GM23338 (cell line): Measurements from ENCODE around the gene PLEKHG4B. TPM values are rescaled to one million over a fixed set of nuclear protein-coding genes. Genes with fewer than 3 reads are reported as not detected.

Experiments
- ATAC-seq: fragments of 200-7000 bp; cut with Tn5 transposase; 3 replicates; pipeline ENCODE4 v1.9.1; 2020
- DNase-seq: peaks from one replicate; pipeline ENCODE4 v3.0.0-alpha.2; 2015; ENCODE audit warnings: low spot score
- H2AFZ ChIP-seq: fragments of 200-600 bp; sonication (generic); 2 replicates; pipeline ENCODE4 v1.8.0; 2016; ENCODE audit warnings: antibody characterized with exemption, mild to moderate bottlenecking, moderate library complexity
- H3F3A ChIP-seq: fragments of 200-600 bp; sonication (generic); replicated peaks from 2 replicates; pipeline ENCODE4 v1.8.0; 2017; ENCODE audit warnings: antibody characterized with exemption, mixed run types, low read depth
- H3K27ac ChIP-seq: fragments of 200-600 bp; sonication (generic); 2 replicates; pipeline ENCODE4 v1.6.1; 2016; ENCODE audit warnings: low read depth
- H3K27me3 ChIP-seq: fragments of 200-600 bp; sonication (generic); 2 replicates; pipeline ENCODE4 v1.8.0; 2016; ENCODE audit warnings: mild to moderate bottlenecking, mixed run types, moderate library complexity; ENCODE audit not compliant: insufficient read depth
- H3K36me3 ChIP-seq: fragments of 200-600 bp; sonication (generic); 2 replicates; pipeline ENCODE4 v1.8.0; 2016; ENCODE audit warnings: mild to moderate bottlenecking; ENCODE audit not compliant: insufficient read depth
- H3K4me1 ChIP-seq: fragments of 200-600 bp; sonication (generic); 2 replicates; pipeline ENCODE4 v1.8.0; 2016; ENCODE audit warnings: mild to moderate bottlenecking, moderate library complexity; ENCODE audit not compliant: insufficient read depth
- H3K4me2 ChIP-seq: fragments of 200-600 bp; sonication (generic); 2 replicates; pipeline ENCODE4 v1.7.1; 2017; ENCODE audit warnings: mixed run types
- H3K4me3 ChIP-seq: fragments of 200-600 bp; sonication (generic); 2 replicates; pipeline ENCODE4 v1.6.1; 2016; ENCODE audit warnings: mixed run types
- H3K79me2 ChIP-seq: fragments of 200-600 bp; sonication (generic); replicated peaks from 2 replicates; pipeline ENCODE4 v1.8.0; 2017; ENCODE audit warnings: mild to moderate bottlenecking; ENCODE audit not compliant: insufficient read depth
- H3K9me2 ChIP-seq: fragments of 200-600 bp; sonication (generic); 2 replicates; pipeline ENCODE4 v1.8.0; 2017; ENCODE audit not compliant: insufficient read depth
- H4K20me1 ChIP-seq: fragments of 200-600 bp; sonication (generic); replicated peaks from 2 replicates; pipeline ENCODE4 v1.8.0; 2017; ENCODE audit warnings: mild to moderate bottlenecking; ENCODE audit not compliant: insufficient read depth
- H3K27ac Mint-ChIP-seq: 2 replicates; pipeline ENCODE4 v1.8.0; 2020; ENCODE audit warnings: inconsistent platforms, mild to moderate bottlenecking, moderate library complexity, mixed read lengths
- H3K27me3 Mint-ChIP-seq: 3 replicates; pipeline ENCODE4 v1.8.0; 2022; ENCODE audit warnings: low read depth, mild to moderate bottlenecking, moderate library complexity, mixed read lengths, inconsistent platforms; ENCODE audit not compliant: insufficient read depth, poor library complexity
- H3K36me3 Mint-ChIP-seq: 3 replicates; pipeline ENCODE4 v1.8.0; 2021; ENCODE audit warnings: low read depth, mild to moderate bottlenecking, inconsistent platforms, moderate library complexity, mixed read lengths
- H3K4me1 Mint-ChIP-seq: 3 replicates; pipeline ENCODE4 v1.8.0; 2020; ENCODE audit warnings: mild to moderate bottlenecking, inconsistent platforms, mixed read lengths
- H3K4me3 Mint-ChIP-seq: 3 replicates; pipeline ENCODE4 v1.8.0; 2021; ENCODE audit warnings: moderate library complexity, mild to moderate bottlenecking, inconsistent platforms, mixed read lengths
- H3K9me3 Mint-ChIP-seq: 3 replicates; pipeline ENCODE4 v1.8.0; 2020; ENCODE audit warnings: moderate library complexity, mild to moderate bottlenecking, inconsistent platforms, mixed read lengths
- CREB1 ChIP-seq: fragments of 250-450 bp; sonication (Bioruptor Pico); IDR thresholded peaks from 2 replicates; pipeline ENCODE4 v1.5.0; 2020; ENCODE audit warnings: low read depth, mild to moderate bottlenecking, moderate library complexity
- ETS1 ChIP-seq: IDR thresholded peaks from 2 replicates; pipeline ENCODE4 v1.6.1; 2016; ENCODE audit warnings: antibody characterized with exemption
- JUNB ChIP-seq: IDR thresholded peaks from one replicate; pipeline ENCODE4 v1.6.1; 2016; ENCODE audit warnings: antibody characterized with exemption; ENCODE audit not compliant: unreplicated experiment
- NANOG ChIP-seq: IDR thresholded peaks from 2 replicates; pipeline ENCODE4 v1.6.1; 2016; ENCODE audit warnings: antibody characterized with exemption, borderline replicate concordance
- POLR2AphosphoS5 ChIP-seq: IDR thresholded peaks from 2 replicates; pipeline ENCODE4 v1.6.1; 2016; ENCODE audit warnings: antibody characterized with exemption, low read depth
- REST ChIP-seq: IDR thresholded peaks from one replicate; pipeline ENCODE4 v1.6.1; 2018; ENCODE audit warnings: antibody characterized with exemption; ENCODE audit not compliant: unreplicated experiment
- STAT1 ChIP-seq: IDR thresholded peaks from one replicate; pipeline ENCODE4 v1.6.1; 2016; ENCODE audit warnings: antibody characterized with exemption; ENCODE audit not compliant: unreplicated experiment
- ZNF114 ChIP-seq: fragments of 250-450 bp; sonication (Bioruptor Pico); IDR thresholded peaks from 2 replicates; pipeline ENCODE4 v1.5.0; 2020; ENCODE audit warnings: mild to moderate bottlenecking, moderate library complexity
- ZNF462 ChIP-seq: fragments of 250-450 bp; sonication (Bioruptor Pico); IDR thresholded peaks from 2 replicates; pipeline ENCODE4 v1.5.0; 2020; ENCODE audit warnings: mild to moderate bottlenecking, moderate library complexity
- polyA plus RNA-seq: library from polyadenylated mRNA; unstranded; fragments of >200 nt; fragmentation: Nextera tagmentation; extraction: Ambion mirVana; gene quantifications from 2 replicates; pipeline ENCODE4 v1.2.1, GENCODE V29; 2016
- total RNA-seq: library from RNA; depleted of rRNA; stranded (reverse); fragments of >200 nt; shearing (Covaris generic); gene quantifications from 2 replicates; pipeline ENCODE4 v1.2.3, GENCODE V29; 2014

The PLEKHG4B gene
- total and polyA plus RNA-seq, 2 experiments from 2014 or later = 33.5 to 54.8 TPM

- H3K4me3 ChIP-seq = no peak overlapping the region
These were observed 12.1 kb upstream of the PLEKHG4B start for GRCh38 chr5:79821-80220.

More at GRCh38 chr5:79821-80220, 12.1 kb upstream of the PLEKHG4B start:
- DNase-seq = no peak
- Mint-ChIP-seq H3K36me3 (no peaks in the 10 kb centered on the region; the same call in 2 of the 3 replicates), H3K27ac (no peak overlapping the region), H3K27me3 (peaks cover 18% of the 10 kb centered on the region), H3K4me3 (no peak overlapping the region), H3K4me1 (peaks cover 47% of the 10 kb centered on the region), H3K9me3 (no peaks in the 10 kb centered on the region)
- Histone ChIP-seq H3K79me2 (no peaks in the 10 kb centered on the region), H3K4me1 (peaks cover 18% of the 10 kb centered on the region), H3F3A (peaks cover 8% of the 10 kb centered on the region), H3K27ac (no peak overlapping the region), H4K20me1 (no peaks in the 10 kb centered on the region), H3K4me2 (no peak overlapping the region), H3K9me2 (no peaks in the 10 kb centered on the region), H3K36me3 (no peaks in the 10 kb centered on the region), H2AFZ (no peak overlapping the region), H3K27me3 (no peaks in the 10 kb centered on the region)
- no peak for TF ChIP-seq JUNB
- TF ChIP-seq ZNF114 (CRISPR knock-in tag) = no peak
- no peak for TF ChIP-seq ZNF462 (CRISPR knock-in tag)
- no peak for TF ChIP-seq REST
- no peak for TF ChIP-seq NANOG
- TF ChIP-seq ETS1 = no peak
- TF ChIP-seq CREB1 = no peak
- no peak for TF ChIP-seq STAT1
- TF ChIP-seq POLR2AphosphoS5 = no peak
- ATAC-seq = no peak
